Raji (cell line): ENCODE measurements around the gene DGCR8.

ENCODE experiments used
- POLR2A ChIP-seq: IDR thresholded peaks from 2 replicates; pipeline ENCODE4 v1.6.1; 2011; ENCODE audit warnings: low read depth, low read length, control low read depth; ENCODE audit not compliant: insufficient read depth

DGCR8 gene

GRCh38 chr22:20079745-20080444 is at the start of gene DGCR8:
Gene DGCR8 (plus strand): TSS chr22:20080241. CDS start chr22:20085964, 5,723 bp downstream.
- TF ChIP-seq POLR2A, result peak; percentile 66

DNA sequence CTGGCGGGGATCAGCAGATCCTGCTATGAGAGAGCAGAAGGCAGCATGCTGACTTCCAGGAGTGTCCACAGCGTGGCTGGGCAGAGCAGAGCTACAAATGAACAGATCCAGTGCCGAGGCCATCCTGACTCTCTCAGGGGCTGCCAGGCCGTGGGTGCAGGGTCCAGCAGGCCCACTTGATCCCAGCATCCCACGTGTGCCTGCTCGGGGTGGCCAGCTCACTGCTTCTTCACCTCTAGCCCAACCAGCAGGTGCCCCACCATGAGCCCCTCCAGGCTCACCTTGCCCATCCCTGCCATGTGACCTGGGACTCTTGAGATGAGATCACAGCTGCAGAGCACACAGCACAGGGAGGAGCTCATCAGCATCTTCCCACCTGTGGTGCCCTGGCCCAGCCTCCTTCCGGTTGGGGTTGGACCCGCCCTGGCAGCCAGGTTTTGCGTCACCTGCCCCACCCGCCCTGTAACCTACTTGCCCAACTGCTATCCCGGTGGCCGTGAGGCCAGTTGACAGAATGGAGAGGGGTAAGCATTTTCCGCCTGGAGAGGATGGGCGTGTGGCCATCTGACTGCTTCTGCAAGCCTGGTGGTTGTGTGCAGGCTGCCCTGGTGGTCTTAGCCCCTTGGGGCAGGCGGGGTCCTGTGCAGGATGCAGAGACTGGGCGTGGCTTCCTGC is 48.2 kb upstream of the DGCR8 start:
- TF ChIP-seq POLR2A, result no peak

- no peak for TF ChIP-seq POLR2A
These were observed 47.5 kb upstream of the DGCR8 start for GRCh38 chr22:20032407-20032991.

DNA sequence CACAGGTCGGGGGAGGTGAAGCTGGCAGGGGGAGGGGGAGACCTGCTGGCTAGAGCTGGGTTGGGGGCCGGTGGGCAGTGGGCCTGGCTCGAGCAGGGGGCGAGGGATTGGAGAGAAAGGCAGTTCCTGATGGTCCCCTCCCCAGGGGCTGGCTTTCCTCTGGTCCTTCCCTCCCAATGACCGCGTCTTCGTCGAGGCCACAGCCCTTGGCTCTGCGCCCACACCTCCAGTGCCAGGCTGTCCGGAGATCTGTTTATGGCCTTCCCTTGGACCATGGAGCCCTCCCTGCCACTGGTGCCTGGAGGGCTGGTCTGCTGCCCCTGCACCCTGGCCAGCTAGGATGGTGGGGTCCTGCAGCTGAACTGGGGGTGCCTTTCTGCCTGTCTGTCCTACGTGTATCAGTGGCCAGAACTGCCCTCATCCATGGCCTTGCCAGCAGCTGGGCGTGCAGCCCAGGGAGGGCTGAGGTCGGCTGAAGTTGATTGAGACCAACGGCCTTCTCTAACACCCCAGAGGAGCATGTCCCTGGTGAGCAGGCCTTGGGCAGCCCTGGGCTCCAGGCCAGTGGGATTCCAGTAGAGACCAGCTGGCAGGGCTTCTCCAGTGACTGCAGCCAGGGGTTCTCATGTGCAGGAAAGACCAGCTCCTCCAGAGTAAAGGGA is 46.9 kb upstream of the DGCR8 start:
- no peak for TF ChIP-seq POLR2A

DNA sequence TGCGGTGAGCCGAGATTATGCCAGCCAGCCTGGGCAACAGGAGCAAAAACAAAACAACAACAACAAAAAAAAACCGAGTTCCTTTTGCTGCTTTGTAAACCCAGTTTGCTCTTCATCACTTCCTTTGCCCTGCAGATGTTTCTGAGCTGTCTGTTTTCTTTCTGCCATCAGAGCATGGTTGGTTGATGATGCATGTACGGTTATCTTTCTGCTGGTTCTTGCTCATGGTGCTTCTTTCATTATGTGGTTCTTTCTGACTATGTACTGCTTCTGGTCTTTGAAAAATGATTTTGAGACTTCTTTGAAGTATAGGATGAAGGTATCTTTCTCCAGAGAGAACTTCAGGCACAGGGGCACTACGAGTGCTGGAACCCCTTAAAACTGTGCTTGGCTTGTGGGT is 45.9 kb upstream of the DGCR8 start:
- TF ChIP-seq POLR2A, result no peak

DNA sequence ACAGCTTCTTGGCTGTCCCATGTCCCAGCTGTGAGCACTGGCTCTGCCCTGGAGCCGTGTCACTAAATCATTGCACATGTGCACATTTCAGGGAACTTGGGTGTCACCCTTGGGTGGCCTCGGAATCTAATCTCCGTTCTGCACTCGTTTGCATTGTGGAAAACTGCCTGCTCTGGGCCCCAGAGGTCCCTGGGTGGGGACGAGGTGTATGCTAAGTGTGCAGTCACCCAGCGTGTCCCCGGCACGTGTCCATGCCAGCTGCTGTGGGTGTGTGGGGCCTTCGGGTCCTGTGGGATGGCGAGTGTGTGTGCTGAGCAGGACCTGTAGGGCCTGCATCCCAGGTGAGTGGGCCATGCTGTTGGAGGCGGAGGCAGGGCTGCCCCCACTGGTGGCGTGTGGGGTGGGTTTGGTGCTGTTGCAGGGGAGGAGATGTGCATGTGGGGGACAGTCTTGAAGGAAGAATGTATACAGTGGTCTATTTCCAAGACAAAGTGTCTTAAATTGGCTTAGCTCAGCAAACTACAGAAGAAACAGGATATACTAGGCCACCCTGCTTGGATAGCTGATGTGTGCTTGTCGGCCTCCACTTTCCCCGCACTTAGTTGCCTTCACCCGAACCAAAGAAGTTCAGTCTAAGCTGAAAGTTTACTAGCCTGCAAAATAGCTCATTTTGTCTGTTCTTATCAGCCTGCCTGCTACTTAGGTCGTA is 44.5 kb upstream of the DGCR8 start:
- no peak for TF ChIP-seq POLR2A

DNA sequence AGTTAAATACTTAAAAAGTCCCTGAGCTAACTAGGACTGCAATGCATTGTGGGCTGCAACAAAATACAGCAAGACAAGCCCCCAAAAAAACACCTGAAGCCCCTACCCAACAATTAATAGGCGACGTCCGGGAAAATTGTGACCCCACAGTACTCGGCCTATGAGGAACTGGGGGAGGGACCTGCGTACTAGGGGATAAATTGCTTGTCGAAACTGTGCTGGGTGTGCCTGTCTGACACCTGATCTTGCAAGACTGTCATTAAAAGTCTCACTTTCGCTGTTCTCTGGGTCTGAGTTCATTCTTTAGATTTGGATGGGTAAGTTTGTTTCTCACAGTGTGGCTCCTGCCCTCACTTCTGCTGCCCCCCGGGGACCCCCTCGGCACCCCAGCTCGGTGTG is 44.0 kb upstream of the DGCR8 start:
- no peak for TF ChIP-seq POLR2A

DNA sequence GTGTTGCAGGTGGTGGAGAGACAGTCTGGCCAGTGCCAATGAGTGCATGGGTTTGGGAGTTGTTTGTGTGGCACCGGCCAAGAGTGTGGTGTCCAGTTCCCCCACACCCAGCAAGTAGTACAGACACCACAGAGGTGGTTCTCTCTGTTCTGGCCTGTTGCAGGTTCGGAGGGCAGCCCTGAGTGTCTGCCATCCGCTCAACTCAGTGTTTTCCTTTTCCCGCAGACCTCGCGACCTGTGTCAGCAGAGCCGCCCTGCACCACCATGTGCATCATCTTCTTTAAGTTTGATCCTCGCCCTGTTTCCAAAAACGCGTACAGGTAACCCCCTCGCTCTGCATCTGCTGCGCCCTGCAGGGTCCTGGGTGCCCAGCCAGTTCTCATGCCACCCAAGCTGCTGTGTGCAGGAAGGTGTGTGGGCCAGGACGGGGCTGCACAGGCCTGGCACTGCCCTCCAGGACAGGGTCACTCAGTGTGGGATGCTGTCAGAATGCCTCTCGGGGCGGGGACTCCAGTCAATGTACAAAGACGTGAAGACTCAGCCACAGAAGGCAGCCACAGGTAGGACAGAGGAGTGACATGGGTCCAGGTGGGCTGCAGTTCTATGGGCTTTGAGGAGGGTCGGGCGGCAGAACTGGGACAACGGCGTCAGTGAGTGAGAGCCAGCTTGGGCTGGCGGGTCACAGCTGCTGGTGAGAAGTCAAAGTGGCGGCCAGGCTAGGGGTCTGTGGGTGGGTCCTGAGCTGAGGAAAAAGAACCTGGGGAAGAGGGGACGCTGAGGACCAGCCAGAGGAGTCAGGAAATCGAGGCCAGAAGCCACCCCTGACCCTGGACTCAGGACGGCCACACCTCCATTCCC is 43.3 kb upstream of the DGCR8 start:
- TF ChIP-seq POLR2A, result no peak

DNA sequence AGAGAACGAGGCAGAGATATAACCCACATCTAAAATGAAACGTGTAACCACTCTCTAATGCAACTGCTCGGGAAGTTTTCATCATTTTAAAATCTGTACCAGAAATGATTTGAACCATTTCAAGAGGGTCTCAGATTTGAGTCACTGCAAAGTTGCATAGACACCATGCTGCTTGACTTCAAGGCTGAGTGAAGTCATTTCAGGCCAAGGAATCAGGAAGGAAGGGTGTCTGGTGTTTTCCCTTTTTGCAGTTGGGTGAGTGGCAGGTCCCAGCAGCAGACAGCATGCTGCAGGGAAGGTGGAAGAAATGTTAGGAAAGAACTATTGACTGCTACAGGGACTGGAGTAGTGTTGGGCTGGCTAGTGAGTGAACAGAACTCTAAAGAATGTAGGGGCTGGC is 42.6 kb upstream of the DGCR8 start:
- no peak for TF ChIP-seq POLR2A

GRCh38 chr22:20038574-20038973 is 41.5 kb upstream of the DGCR8 start:
- no peak for TF ChIP-seq POLR2A

DNA sequence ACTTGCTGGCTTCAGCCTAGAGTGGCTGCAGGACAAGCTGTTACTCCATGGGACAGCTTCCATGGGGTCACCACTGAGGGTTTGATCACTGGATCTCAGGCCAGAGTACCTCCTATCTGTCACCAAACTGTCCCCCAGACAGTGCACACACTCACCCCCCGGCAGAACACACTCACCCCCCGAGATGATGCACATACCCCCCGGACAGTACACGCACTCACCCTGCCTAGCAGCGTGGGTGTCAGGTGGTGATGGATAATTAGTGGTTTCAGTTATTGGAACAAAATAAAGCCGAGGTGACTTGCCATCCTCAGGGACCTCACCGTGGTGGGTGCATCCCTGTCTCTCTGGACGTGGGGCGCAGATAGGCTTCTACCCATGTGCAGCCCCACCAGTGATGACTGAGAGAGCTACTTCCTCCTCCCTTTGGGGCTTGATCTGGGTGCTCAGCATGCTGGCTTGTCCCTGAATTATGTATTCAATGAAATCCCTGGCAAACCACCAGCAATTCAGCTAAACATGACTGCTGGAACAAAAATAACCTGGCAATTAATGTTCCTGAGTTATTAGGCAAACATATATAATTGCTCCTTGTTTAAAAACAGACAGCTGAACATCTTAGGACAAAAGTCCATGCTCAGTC is 40.2 kb upstream of the DGCR8 start:
- TF ChIP-seq POLR2A, result no peak

- no peak for TF ChIP-seq POLR2A
These were observed 39.5 kb upstream of the DGCR8 start for GRCh38 chr22:20040327-20041200.

DNA sequence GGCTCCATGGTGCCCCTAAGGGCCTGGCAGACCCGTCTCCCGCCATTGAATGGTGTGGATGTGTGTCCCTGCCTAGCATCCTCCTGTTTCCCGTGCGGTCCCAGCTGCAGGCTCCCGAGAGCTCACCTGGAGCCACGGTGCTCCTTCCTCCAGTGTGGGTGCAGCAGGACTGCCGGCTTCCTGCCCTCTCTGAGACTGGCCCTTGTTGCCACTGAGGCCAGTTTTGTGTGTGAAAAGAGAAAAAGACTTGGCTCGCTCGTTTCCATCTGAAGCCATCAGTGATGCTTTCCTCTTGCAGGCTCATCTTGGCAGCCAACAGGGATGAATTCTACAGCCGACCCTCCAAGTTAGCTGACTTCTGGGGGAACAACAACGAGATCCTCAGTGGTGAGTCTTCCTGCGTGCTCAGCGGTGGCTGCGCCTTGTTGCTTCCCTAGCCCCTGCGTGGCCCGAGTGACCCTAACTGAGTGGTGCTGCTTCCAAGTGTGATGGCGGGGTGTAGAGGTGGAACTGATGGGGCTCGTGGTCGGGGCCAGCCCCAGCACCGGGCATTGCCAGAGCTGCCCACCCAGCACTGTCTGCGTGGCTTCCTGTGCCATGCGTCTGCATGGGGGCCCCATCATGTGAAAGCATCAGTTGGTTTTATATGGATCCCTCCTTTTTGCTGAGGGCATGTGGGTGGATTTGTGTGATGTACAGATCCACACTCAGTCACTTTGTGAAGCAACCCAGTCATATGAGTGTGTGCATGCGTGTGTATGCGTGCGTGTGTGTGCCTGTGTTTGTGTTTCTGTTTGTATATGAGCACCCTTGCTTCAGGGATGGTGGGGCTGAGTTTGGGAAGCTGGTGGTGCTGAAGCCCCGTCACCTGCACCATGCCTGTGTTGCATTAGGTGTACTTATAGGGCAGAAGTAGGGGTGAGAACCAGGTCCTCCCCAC is 36.7 kb upstream of the DGCR8 start:
- no peak for TF ChIP-seq POLR2A
